HCT116 (cell line): ENCODE results near the gene IBSP. TPM values are rescaled to one million over a fixed set of nuclear protein-coding genes. Genes with fewer than 3 reads are reported as not detected.

Experiments
- ATAC-seq: fragments of 200-7000 bp; cut with Tn5 transposase; 2 replicates; pipeline ENCODE4 v1.9.1; 2020; ENCODE audit warnings: mild to moderate bottlenecking, moderate library complexity
- BruUV-seq: library from RNA; stranded (reverse); fragments of 400-500 nt; replicated peaks from 2 replicates; lab custom pipeline; 2021; lab: Mats Ljungman, UMichigan
- CTCF ChIA-PET: fragments of 300-600 bp; sonication (Branson Sonifier 250); formaldehyde crosslinking; loops from one replicate; lab custom pipeline; 2021; ENCODE audit warnings: antibody characterized with exemption; lab: Charles Lee
- POLR2A ChIA-PET: fragments of 300-600, 350-600 bp; sonication (Branson Sonifier 250); formaldehyde crosslinking; loops from one replicate; lab custom pipeline; 2021; ENCODE audit warnings: antibody characterized with exemption; lab: Charles Lee
- RAD21 ChIA-PET, 2 experiments: fragments of 300-600 bp; sonication (Branson Sonifier 250); formaldehyde crosslinking; loops; one replicate each; lab custom pipeline; 2023; ENCODE audit warnings: low total read pairs in 2 of 2; ENCODE audit not compliant: uncharacterized antibody in 2 of 2, unreplicated experiment in 2 of 2, low non-redundant PET in 1 of 2; lab: Charles Lee
- DNase-seq: peaks from one replicate; pipeline ENCODE4 v3.0.0-alpha.2; 2010; ENCODE audit warnings: low read depth, low spot score
- H2AFZ ChIP-seq: fragments of 200-600 bp; shearing (Covaris generic), sonication (generic); 2 replicates; pipeline ENCODE4 v1.6.1; 2017; ENCODE audit warnings: low read depth, mixed run types, mixed read lengths, antibody characterized with exemption, low read length; ENCODE audit not compliant: poor library complexity, severe bottlenecking
- H3K27ac ChIP-seq: 2 replicates; pipeline ENCODE4 v1.5.1; 2012; ENCODE audit warnings: low read depth, low read length
- H3K27me3 ChIP-seq: fragments of 200-600 bp; sonication (generic); 2 replicates; pipeline ENCODE4 v1.6.1; 2016; ENCODE audit warnings: mixed run types, low read length, mixed read lengths; ENCODE audit not compliant: insufficient read depth
- H3K36me3 ChIP-seq, 2 experiments: fragments of 200-500 bp in 1 of 2; fragments of 200-600 bp in 1 of 2; sonication (Bioruptor generic) in 1 of 2; sonication (generic) in 1 of 2; 2 replicates each; pipeline versions ENCODE4 v1.5.1 to v1.6.1; 2014 to 2016; ENCODE audit warnings: low read length in 2 of 2, inconsistent platforms in 1 of 2, mixed read lengths in 1 of 2, mixed run types in 1 of 2; ENCODE audit not compliant: insufficient read depth in 2 of 2, control insufficient read depth in 1 of 2
- H3K4me1 ChIP-seq, 2 experiments: fragments of 200-600 bp in 1 of 2; sonication (generic) in 1 of 2; 2 replicates each; pipeline versions ENCODE4 v1.5.1 to v1.6.1; 2012 to 2017; ENCODE audit warnings: low read length in 2 of 2, inconsistent platforms in 1 of 2, mild to moderate bottlenecking in 1 of 2, mixed read lengths in 1 of 2, mixed run types in 1 of 2, moderate library complexity in 1 of 2; ENCODE audit not compliant: insufficient read depth in 2 of 2, control insufficient read depth in 1 of 2
- H3K4me2 ChIP-seq: fragments of 200-600 bp; sonication (generic); 2 replicates; pipeline ENCODE4 v1.6.1; 2017; ENCODE audit warnings: mixed run types, low read length, mixed read lengths
- H3K4me3 ChIP-seq, 2 experiments: fragments of 200-600 bp in 1 of 2; sonication (generic) in 1 of 2; replicated peaks in 1 of 2; 2 replicates each; pipeline ENCODE4 v1.5.1; 2011 to 2016; ENCODE audit warnings: low read length in 2 of 2, control low read depth in 1 of 2, low read depth in 1 of 2, mild to moderate bottlenecking in 1 of 2, mixed read lengths in 1 of 2, mixed run types in 1 of 2
- H3K79me2 ChIP-seq: fragments of 200-600 bp; sonication (generic); 2 replicates; pipeline ENCODE4 v1.6.1; 2017; ENCODE audit warnings: mild to moderate bottlenecking, mixed run types, low read length, moderate library complexity, mixed read lengths; ENCODE audit not compliant: insufficient read depth
- H3K9ac ChIP-seq: fragments of 200-600 bp; sonication (generic); 2 replicates; pipeline ENCODE4 v1.6.1; 2016; ENCODE audit warnings: low read length, mixed read lengths
- H3K9me2 ChIP-seq: fragments of 200-600 bp; sonication (generic), shearing (Covaris generic); 2 replicates; pipeline ENCODE4 v1.6.1; 2017; ENCODE audit warnings: mixed run types, mild to moderate bottlenecking, moderate library complexity; ENCODE audit not compliant: insufficient read depth
- H3K9me3 ChIP-seq, 2 experiments: fragments of 200-500 bp in 1 of 2; fragments of 200-600 bp in 1 of 2; sonication (Bioruptor generic) in 1 of 2; sonication (generic) in 1 of 2; 2 replicates each; pipeline ENCODE4 v1.6.1; 2014 to 2017; ENCODE audit warnings: low read length in 2 of 2, mixed read lengths in 2 of 2, inconsistent platforms in 1 of 2, low read depth in 1 of 2, mild to moderate bottlenecking in 1 of 2, mixed run types in 1 of 2, moderate library complexity in 1 of 2; ENCODE audit not compliant: control insufficient read depth in 1 of 2, insufficient read depth in 1 of 2
- H4K20me1 ChIP-seq: fragments of 200-600 bp; sonication (generic), shearing (Covaris generic); 2 replicates; pipeline ENCODE4 v1.6.1; 2017; ENCODE audit warnings: mixed run types, mild to moderate bottlenecking, moderate library complexity; ENCODE audit not compliant: insufficient read depth
- ATF3 ChIP-seq: IDR thresholded peaks from 2 replicates; pipeline ENCODE4 v1.6.1; 2012
- CEBPB ChIP-seq: IDR thresholded peaks from 2 replicates; pipeline ENCODE4 v1.6.1; 2012; ENCODE audit warnings: low read depth
- CTCF ChIP-seq, 3 experiments: fragments of 200-600 bp in 1 of 3; sonication (generic) in 1 of 3; IDR thresholded peaks in 2 of 3; conservative IDR thresholded peaks in 1 of 3; 2 replicates each; pipeline ENCODE4 v1.5.1; 2012 to 2017; ENCODE audit warnings: low read depth in 2 of 3, low read length in 2 of 3, antibody characterized with exemption in 1 of 3, borderline replicate concordance in 1 of 3, control low read depth in 1 of 3, mild to moderate bottlenecking in 1 of 3, mixed read lengths in 1 of 3, mixed run types in 1 of 3, moderate library complexity in 1 of 3; ENCODE audit not compliant: insufficient read depth in 1 of 3
- EZH2 ChIP-seq: fragments of 200-600 bp; sonication (generic); IDR thresholded peaks from 2 replicates; pipeline ENCODE4 v1.6.1; 2017; ENCODE audit warnings: antibody characterized with exemption, mixed run types
- EZH2phosphoT487 ChIP-seq: fragments of 200-600 bp; IDR thresholded peaks from 2 replicates; pipeline ENCODE4 v1.6.1; 2018; ENCODE audit warnings: antibody characterized with exemption, borderline replicate concordance
- JUND ChIP-seq: IDR thresholded peaks from 2 replicates; pipeline ENCODE4 v1.6.1; 2012
- MAX ChIP-seq: IDR thresholded peaks from 2 replicates; pipeline ENCODE4 v1.6.1; 2012
- SRF ChIP-seq: IDR thresholded peaks from 2 replicates; pipeline ENCODE4 v1.6.1; 2012; ENCODE audit warnings: low read depth
- YY1 ChIP-seq: IDR thresholded peaks from 2 replicates; pipeline ENCODE4 v1.6.1; 2011; ENCODE audit warnings: low read length, low read depth, moderate library complexity, mild to moderate bottlenecking; ENCODE audit not compliant: insufficient replicate concordance; ENCODE audit errors: extremely low read depth
- ZFX ChIP-seq: fragments of 450-650 bp; IDR thresholded peaks from 2 replicates; pipeline ENCODE4 v1.6.1; 2017
- intact Hi-C: fragments of 100-400 bp; cut with micrococcal nuclease; formaldehyde crosslinking; loops from 2 replicates; pipeline ENCODE4 v1.10.0; 2022
- total RNA-seq: library from RNA; stranded (reverse); gene quantifications from one replicate; pipeline ENCODE4 v1.2.1, GENCODE V29; 2021; ENCODE audit not compliant: unreplicated experiment

Gene IBSP
- total RNA-seq, 1 experiment from 2014 or later, result not detected

- no TSS peak for BruUV-seq
Observed at GRCh38 chr4:87802858-87803257, 3.5 kb downstream of the IBSP start.

More at GRCh38 chr4:87802858-87803257, 3.5 kb downstream of the IBSP start:
- POLR2A ChIA-PET, result no interaction called here
- H3K4me3 ChIP-seq, result no peak overlapping the region
- TF ChIP-seq CTCF (IDR thresholded peaks at IDR 0.05 in 2 of 3, conservative IDR thresholded peaks at IDR 0.05 in 1 of 3; ENCODE audit: borderline replicate concordance in 1 of 3, insufficient read depth in 1 of 3, low read depth in 2 of 3, low read length in 2 of 3) (no peak), CEBPB (no peak), MAX (no peak), YY1 (no peak), SRF (no peak), ZFX (no peak), JUND (no peak), EZH2 (no peak), EZH2phosphoT487 (no peak), ATF3 (no peak)
- H3K9me3 ChIP-seq, result no peaks in the 10 kb centered on the region
- no peaks in the 10 kb centered on the region for H3K4me1 ChIP-seq
- H3K4me2 ChIP-seq, result no peak overlapping the region
- DNase-seq, result no peak
- RAD21 ChIA-PET, result no interaction called here
- no peak overlapping the region for H3K27ac ChIP-seq
- CTCF ChIA-PET, result no interaction called here
- H3K9ac ChIP-seq, result no peak overlapping the region
- intact Hi-C loops, result no loop called here
- H3K36me3 ChIP-seq, result no peaks in the 10 kb centered on the region
- ATAC-seq, result no peak
- no peaks in the 10 kb centered on the region for H3K9me2 ChIP-seq
- H3K79me2 ChIP-seq, result no peaks in the 10 kb centered on the region
- H2AFZ ChIP-seq, result peak overlapping the region; percentile 37
- no peaks in the 10 kb centered on the region for H3K27me3 ChIP-seq
- H4K20me1 ChIP-seq, result no peaks in the 10 kb centered on the region
